GM23338 (cell line): ENCODE results near the gene CTNNA3. TPM values are rescaled to one million over a fixed set of nuclear protein-coding genes. Genes with fewer than 3 reads are reported as not detected.

ENCODE experiments used
- ATAC-seq: fragments of 200-7000 bp; cut with Tn5 transposase; 3 replicates; pipeline ENCODE4 v1.9.1; 2020
- DNase-seq: peaks from one replicate; pipeline ENCODE4 v3.0.0-alpha.2; 2015; ENCODE audit warnings: low spot score
- H2AFZ ChIP-seq: fragments of 200-600 bp; sonication (generic); 2 replicates; pipeline ENCODE4 v1.8.0; 2016; ENCODE audit warnings: antibody characterized with exemption, mild to moderate bottlenecking, moderate library complexity
- H3F3A ChIP-seq: fragments of 200-600 bp; sonication (generic); replicated peaks from 2 replicates; pipeline ENCODE4 v1.8.0; 2017; ENCODE audit warnings: antibody characterized with exemption, mixed run types, low read depth
- H3K27ac ChIP-seq: fragments of 200-600 bp; sonication (generic); 2 replicates; pipeline ENCODE4 v1.6.1; 2016; ENCODE audit warnings: low read depth
- H3K27me3 ChIP-seq: fragments of 200-600 bp; sonication (generic); 2 replicates; pipeline ENCODE4 v1.8.0; 2016; ENCODE audit warnings: mild to moderate bottlenecking, mixed run types, moderate library complexity; ENCODE audit not compliant: insufficient read depth
- H3K36me3 ChIP-seq: fragments of 200-600 bp; sonication (generic); 2 replicates; pipeline ENCODE4 v1.8.0; 2016; ENCODE audit warnings: mild to moderate bottlenecking; ENCODE audit not compliant: insufficient read depth
- H3K4me1 ChIP-seq: fragments of 200-600 bp; sonication (generic); 2 replicates; pipeline ENCODE4 v1.8.0; 2016; ENCODE audit warnings: mild to moderate bottlenecking, moderate library complexity; ENCODE audit not compliant: insufficient read depth
- H3K4me2 ChIP-seq: fragments of 200-600 bp; sonication (generic); 2 replicates; pipeline ENCODE4 v1.7.1; 2017; ENCODE audit warnings: mixed run types
- H3K4me3 ChIP-seq: fragments of 200-600 bp; sonication (generic); 2 replicates; pipeline ENCODE4 v1.6.1; 2016; ENCODE audit warnings: mixed run types
- H3K79me2 ChIP-seq: fragments of 200-600 bp; sonication (generic); replicated peaks from 2 replicates; pipeline ENCODE4 v1.8.0; 2017; ENCODE audit warnings: mild to moderate bottlenecking; ENCODE audit not compliant: insufficient read depth
- H3K9me2 ChIP-seq: fragments of 200-600 bp; sonication (generic); 2 replicates; pipeline ENCODE4 v1.8.0; 2017; ENCODE audit not compliant: insufficient read depth
- H4K20me1 ChIP-seq: fragments of 200-600 bp; sonication (generic); replicated peaks from 2 replicates; pipeline ENCODE4 v1.8.0; 2017; ENCODE audit warnings: mild to moderate bottlenecking; ENCODE audit not compliant: insufficient read depth
- H3K27ac Mint-ChIP-seq: 2 replicates; pipeline ENCODE4 v1.8.0; 2020; ENCODE audit warnings: inconsistent platforms, mild to moderate bottlenecking, moderate library complexity, mixed read lengths
- H3K27me3 Mint-ChIP-seq: 3 replicates; pipeline ENCODE4 v1.8.0; 2022; ENCODE audit warnings: low read depth, mild to moderate bottlenecking, moderate library complexity, mixed read lengths, inconsistent platforms; ENCODE audit not compliant: insufficient read depth, poor library complexity
- H3K36me3 Mint-ChIP-seq: 3 replicates; pipeline ENCODE4 v1.8.0; 2021; ENCODE audit warnings: low read depth, mild to moderate bottlenecking, inconsistent platforms, moderate library complexity, mixed read lengths
- H3K4me1 Mint-ChIP-seq: 3 replicates; pipeline ENCODE4 v1.8.0; 2020; ENCODE audit warnings: mild to moderate bottlenecking, inconsistent platforms, mixed read lengths
- H3K4me3 Mint-ChIP-seq: 3 replicates; pipeline ENCODE4 v1.8.0; 2021; ENCODE audit warnings: moderate library complexity, mild to moderate bottlenecking, inconsistent platforms, mixed read lengths
- H3K9me3 Mint-ChIP-seq: 3 replicates; pipeline ENCODE4 v1.8.0; 2020; ENCODE audit warnings: moderate library complexity, mild to moderate bottlenecking, inconsistent platforms, mixed read lengths
- CREB1 ChIP-seq: fragments of 250-450 bp; sonication (Bioruptor Pico); IDR thresholded peaks from 2 replicates; pipeline ENCODE4 v1.5.0; 2020; ENCODE audit warnings: low read depth, mild to moderate bottlenecking, moderate library complexity
- ETS1 ChIP-seq: IDR thresholded peaks from 2 replicates; pipeline ENCODE4 v1.6.1; 2016; ENCODE audit warnings: antibody characterized with exemption
- EZH2 ChIP-seq: fragments of 200-600 bp; sonication (generic); IDR thresholded peaks from one replicate; pipeline ENCODE4 v1.8.0; 2017; ENCODE audit warnings: antibody characterized with exemption, mild to moderate bottlenecking, low read depth; ENCODE audit not compliant: unreplicated experiment
- EZH2phosphoT487 ChIP-seq: fragments of 200-600 bp; sonication (generic); IDR thresholded peaks from one replicate; pipeline ENCODE4 v1.8.1; 2018; ENCODE audit warnings: antibody characterized with exemption; ENCODE audit not compliant: unreplicated experiment
- JUNB ChIP-seq: IDR thresholded peaks from one replicate; pipeline ENCODE4 v1.6.1; 2016; ENCODE audit warnings: antibody characterized with exemption; ENCODE audit not compliant: unreplicated experiment
- NANOG ChIP-seq: IDR thresholded peaks from 2 replicates; pipeline ENCODE4 v1.6.1; 2016; ENCODE audit warnings: antibody characterized with exemption, borderline replicate concordance
- REST ChIP-seq: IDR thresholded peaks from one replicate; pipeline ENCODE4 v1.6.1; 2018; ENCODE audit warnings: antibody characterized with exemption; ENCODE audit not compliant: unreplicated experiment
- STAT1 ChIP-seq: IDR thresholded peaks from one replicate; pipeline ENCODE4 v1.6.1; 2016; ENCODE audit warnings: antibody characterized with exemption; ENCODE audit not compliant: unreplicated experiment
- ZNF114 ChIP-seq: fragments of 250-450 bp; sonication (Bioruptor Pico); IDR thresholded peaks from 2 replicates; pipeline ENCODE4 v1.5.0; 2020; ENCODE audit warnings: mild to moderate bottlenecking, moderate library complexity
- ZNF331 ChIP-seq: fragments of 250-450 bp; sonication (Bioruptor Pico); IDR thresholded peaks from 2 replicates; pipeline ENCODE4 v1.5.0; 2020; ENCODE audit warnings: low read depth, mild to moderate bottlenecking, moderate library complexity
- ZNF462 ChIP-seq: fragments of 250-450 bp; sonication (Bioruptor Pico); IDR thresholded peaks from 2 replicates; pipeline ENCODE4 v1.5.0; 2020; ENCODE audit warnings: mild to moderate bottlenecking, moderate library complexity
- polyA plus RNA-seq: library from polyadenylated mRNA; unstranded; fragments of >200 nt; fragmentation: Nextera tagmentation; extraction: Ambion mirVana; gene quantifications from 2 replicates; pipeline ENCODE4 v1.2.1, GENCODE V29; 2016
- total RNA-seq: library from RNA; depleted of rRNA; stranded (reverse); fragments of >200 nt; shearing (Covaris generic); gene quantifications from 2 replicates; pipeline ENCODE4 v1.2.3, GENCODE V29; 2014

Gene CTNNA3
- total and polyA plus RNA-seq, 2 experiments from 2014 or later, result 0.71 to 3.3 TPM

GRCh38 chr10:67665491-67665890 is 30.5 kb downstream of the CTNNA3 start:
- ATAC-seq, result no peak; the same call in 2 of the 3 replicates
- DNase-seq, result peak; percentile 19
- Histone ChIP-seq H3K27ac (no peak overlapping the region), H3K4me3 (no peak overlapping the region), H3K79me2 (no peaks in the 10 kb centered on the region), H3K4me2 (no peak overlapping the region), H3K9me2 (no peaks in the 10 kb centered on the region), H3K4me1 (no peaks in the 10 kb centered on the region; the same call in 1 of the 2 replicates), H3K27me3 (no peaks in the 10 kb centered on the region), H3K36me3 (no peaks in the 10 kb centered on the region), H3F3A (no peaks in the 10 kb centered on the region), H4K20me1 (no peaks in the 10 kb centered on the region), H2AFZ (no peak overlapping the region)
- Mint-ChIP-seq H3K36me3 (no peaks in the 10 kb centered on the region), H3K27me3 (no peaks in the 10 kb centered on the region), H3K4me1 (peaks cover 5% of the 10 kb centered on the region; the same call in 2 of the 3 replicates), H3K9me3 (no peaks in the 10 kb centered on the region), H3K27ac (peak overlapping the region; percentile 27; the same call in 1 of the 2 replicates), H3K4me3 (no peak overlapping the region)
- no peak for TF ChIP-seq REST
- no peak for TF ChIP-seq CREB1
- no peak for TF ChIP-seq ZNF331 (CRISPR knock-in tag)
- no peak for TF ChIP-seq ZNF114 (CRISPR knock-in tag)
- TF ChIP-seq ETS1, result no peak
- TF ChIP-seq EZH2, result no peak
- TF ChIP-seq JUNB, result no peak
- TF ChIP-seq EZH2phosphoT487, result no peak
- TF ChIP-seq STAT1, result no peak
- no peak for TF ChIP-seq NANOG
- no peak for TF ChIP-seq ZNF462 (CRISPR knock-in tag)
